Measurements from ENCODE around the gene IGF1.
"Not testable (repeated sequence)": the region's sequence is repeated elsewhere in the genome, so short reads cannot be mapped to it uniquely, and the experiment has no call there.

IGF1 gene

DNA sequence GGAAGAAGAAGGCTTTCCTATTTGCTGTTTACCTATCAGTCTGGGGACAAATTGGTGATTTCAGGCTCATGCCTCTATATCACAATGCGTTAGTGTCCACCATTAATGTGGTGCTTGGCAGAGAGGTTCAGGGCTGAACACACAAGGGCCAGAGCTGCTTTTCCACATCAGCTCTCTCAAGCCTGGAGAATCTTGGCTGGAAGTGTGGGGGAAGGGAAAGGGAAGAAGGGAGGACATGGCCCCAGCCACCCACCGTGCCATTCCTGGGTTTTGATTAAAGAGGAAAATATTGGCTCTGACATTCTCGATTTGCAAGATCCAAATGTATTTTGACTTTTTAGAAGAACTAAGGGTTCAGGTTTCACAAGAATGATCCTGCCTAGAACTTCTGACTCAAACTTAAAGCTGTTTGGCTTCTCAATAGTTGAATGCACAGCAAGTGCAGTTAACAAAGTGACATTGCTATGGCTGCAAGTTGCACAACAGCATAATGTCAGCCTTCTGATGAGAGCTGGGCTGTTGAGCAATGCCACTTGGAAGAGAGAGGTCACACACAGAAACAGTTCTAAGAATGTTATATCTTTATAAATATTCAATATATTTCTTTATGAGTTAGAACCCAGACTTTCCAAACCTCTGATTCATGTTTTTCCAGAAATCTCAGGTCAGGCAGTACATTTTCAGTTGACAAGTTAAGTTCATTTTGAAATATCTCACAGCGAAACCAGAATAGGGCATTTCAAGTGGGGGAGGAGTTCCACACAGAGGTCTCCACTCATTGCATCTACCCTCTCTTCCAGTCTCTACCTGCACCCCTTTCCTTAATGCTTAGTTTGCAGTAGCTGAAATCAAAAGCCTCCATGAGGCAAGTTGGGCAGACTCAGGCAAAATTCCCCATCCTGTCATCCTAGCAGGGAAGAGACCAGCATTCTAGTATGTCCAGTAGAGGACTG is 25.3 kb downstream of the IGF1 start:
- no peak for DNase-seq (ENCODE audit: low read depth)
- H3K4me3 ChIP-seq (ENCODE audit: low read depth, low read length): no peak overlapping the region
- TF ChIP-seq CTCF (IDR thresholded peaks at IDR 0.05; ENCODE audit: low read depth, low read length, missing control alignments): no peak

DNA sequence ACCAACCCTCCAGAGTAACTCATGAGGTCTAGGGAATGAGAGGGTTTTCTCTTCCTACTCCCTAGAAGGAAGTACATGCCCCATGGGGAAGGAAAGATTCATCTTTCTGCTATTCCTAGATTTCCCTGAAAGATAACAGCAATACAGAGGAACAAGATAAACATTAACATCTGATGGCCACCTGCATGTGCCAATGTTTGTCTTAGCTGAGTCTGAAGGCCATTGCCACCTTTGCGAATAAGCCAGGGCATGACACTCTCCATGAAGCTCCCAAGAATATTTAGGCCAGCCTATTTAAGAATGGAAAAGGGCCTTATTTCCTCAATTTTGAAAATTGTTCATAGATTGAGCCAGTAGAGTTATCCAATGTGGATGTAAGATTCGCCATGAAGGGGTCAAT is 26.0 kb downstream of the IGF1 start:
- no peak for TF ChIP-seq CTCF (IDR thresholded peaks at IDR 0.05; ENCODE audit: low read depth, low read length, missing control alignments)
- DNase-seq (ENCODE audit: low read depth): no peak
- no peak overlapping the region for H3K4me3 ChIP-seq (ENCODE audit: low read depth, low read length)

DNA sequence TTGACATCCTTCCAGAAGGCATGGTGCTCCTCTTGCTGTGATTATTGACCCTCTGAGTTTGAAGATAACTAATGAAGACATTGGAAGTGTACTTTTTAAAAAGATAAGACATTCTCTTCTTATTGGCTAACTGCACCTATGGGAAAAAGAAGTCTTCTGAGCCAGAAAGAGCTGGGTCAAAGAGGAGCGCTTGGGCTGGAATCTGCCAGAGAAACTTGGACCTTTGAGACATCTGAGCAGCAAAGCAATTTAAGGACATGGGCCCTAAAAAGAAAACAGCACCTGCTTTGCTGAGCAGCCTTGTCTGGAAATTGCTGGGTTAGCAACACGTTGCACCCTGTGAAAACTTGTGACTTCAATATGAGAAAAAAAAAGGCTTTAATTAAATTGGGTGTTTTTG is 27.8 kb downstream of the IGF1 start:
- no peak overlapping the region for H3K4me3 ChIP-seq (ENCODE audit: low read depth, low read length)
- no peak for DNase-seq (ENCODE audit: low read depth)
- TF ChIP-seq CTCF (IDR thresholded peaks at IDR 0.05; ENCODE audit: low read depth, low read length, missing control alignments): no peak

DNA sequence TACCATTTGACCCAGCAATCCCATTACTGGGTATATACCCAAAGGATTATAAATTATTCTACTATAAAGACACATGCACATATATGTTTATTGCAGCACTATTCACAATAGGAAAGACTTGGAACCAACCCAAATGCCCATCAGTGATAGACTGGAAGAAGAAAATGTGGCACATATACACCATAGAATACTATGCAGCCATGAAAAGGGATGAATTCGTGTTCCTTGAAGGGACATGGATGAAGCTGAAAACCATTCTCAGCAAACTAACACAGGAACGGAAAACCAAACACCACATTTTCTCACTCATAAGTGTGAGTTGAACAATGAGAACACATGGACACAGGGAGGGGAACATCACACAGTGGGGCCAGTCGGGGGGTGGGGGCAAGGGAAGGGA is 31.3 kb downstream of the IGF1 start:
- not testable (repeated sequence) for H3K4me3 ChIP-seq (ENCODE audit: low read depth, low read length); DNase-seq (ENCODE audit: low read depth)

DNA sequence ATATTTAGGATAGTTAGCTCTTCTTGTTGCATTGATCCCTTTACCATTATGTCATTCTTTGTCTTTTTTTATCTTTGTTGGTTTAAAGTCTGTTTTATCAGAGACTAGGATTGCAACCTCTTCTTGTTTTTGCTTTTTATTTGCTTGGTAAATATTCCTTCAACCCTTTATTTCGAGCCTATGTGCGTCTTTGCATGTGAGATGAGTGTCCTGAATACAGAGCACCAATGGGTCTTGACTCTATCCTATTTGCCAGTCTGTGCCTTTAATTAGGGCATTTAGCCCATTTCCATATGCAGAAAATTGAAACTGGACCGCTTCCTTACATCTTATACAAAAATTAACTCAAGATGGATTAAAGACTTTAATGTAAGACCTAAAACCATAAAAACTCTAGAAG is 32.9 kb downstream of the IGF1 start:
- H3K4me3 ChIP-seq (ENCODE audit: low read depth, low read length); DNase-seq (ENCODE audit: low read depth): not testable (repeated sequence)

GRCh38 chr12:102444707-102445106 is 35.7 kb downstream of the IGF1 start:
- no peak for TF ChIP-seq CTCF (IDR thresholded peaks at IDR 0.05; ENCODE audit: low read depth, low read length, missing control alignments)
- no peak overlapping the region for H3K4me3 ChIP-seq (ENCODE audit: low read depth, low read length)
- DNase-seq (ENCODE audit: low read depth): no peak

DNA sequence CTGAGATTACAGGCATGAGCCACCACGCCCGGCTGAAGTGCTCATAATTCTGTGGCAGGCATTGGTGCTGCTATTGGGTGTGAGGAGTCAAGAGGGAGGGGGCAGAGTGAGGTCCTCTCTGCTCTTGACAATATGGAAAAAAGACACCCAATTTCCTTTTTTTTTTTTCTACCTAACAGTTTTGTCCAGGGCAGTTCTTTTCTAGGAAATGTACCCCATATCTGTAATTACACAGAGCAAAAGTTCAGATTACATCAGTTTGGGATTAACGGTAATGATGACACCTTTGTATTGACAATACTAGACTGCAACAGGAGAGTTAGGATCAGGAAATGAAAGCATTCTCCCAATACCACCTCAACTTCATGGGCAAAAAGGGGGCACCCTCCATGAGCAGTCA is 36.3 kb downstream of the IGF1 start:
- no peak for TF ChIP-seq CTCF (IDR thresholded peaks at IDR 0.05; ENCODE audit: low read depth, low read length, missing control alignments)
- no peak for DNase-seq (ENCODE audit: low read depth)
- H3K4me3 ChIP-seq (ENCODE audit: low read depth, low read length): no peak overlapping the region

- no peak for DNase-seq (ENCODE audit: low read depth)
- TF ChIP-seq CTCF (IDR thresholded peaks at IDR 0.05; ENCODE audit: low read depth, low read length, missing control alignments): no peak
- H3K4me3 ChIP-seq (ENCODE audit: low read depth, low read length): no peak overlapping the region
These were observed 39.2 kb downstream of the IGF1 start for GRCh38 chr12:102441077-102441596.
